H9 (cell line): ENCODE data around the gene ETV4. TPM values are rescaled to one million over a fixed set of nuclear protein-coding genes. Genes with fewer than 3 reads are reported as not detected.

Experiments used
- DNase-seq: peaks from one replicate; pipeline ENCODE4 v3.0.0-alpha.2; 2017
- H2AFZ ChIP-seq: one replicate; pipeline ENCODE4 v1.6.1; 2013; ENCODE audit warnings: mild to moderate bottlenecking, low read length, control low read depth, moderate library complexity
- H2AK5ac ChIP-seq: 2 replicates; pipeline ENCODE4 v1.6.1; 2013; ENCODE audit warnings: low read length, control low read depth, mixed read lengths; ENCODE audit not compliant: insufficient read length
- H2BK120ac ChIP-seq: one replicate; pipeline ENCODE4 v1.6.1; 2013; ENCODE audit warnings: low read depth, mild to moderate bottlenecking, low read length, control low read depth, inconsistent platforms; ENCODE audit not compliant: poor library complexity, severe bottlenecking
- H2BK12ac ChIP-seq: 2 replicates; pipeline ENCODE4 v1.6.1; 2013; ENCODE audit warnings: low read length, control low read depth, mixed read lengths, low read depth; ENCODE audit not compliant: insufficient read length
- H2BK15ac ChIP-seq: 2 replicates; pipeline ENCODE4 v1.6.1; 2013; ENCODE audit warnings: low read depth, low read length, control low read depth
- H2BK20ac ChIP-seq: one replicate; pipeline ENCODE4 v1.6.1; 2013; ENCODE audit warnings: low read depth, mild to moderate bottlenecking, low read length, control low read depth, inconsistent platforms; ENCODE audit not compliant: poor library complexity, severe bottlenecking
- H2BK5ac ChIP-seq: 2 replicates; pipeline ENCODE4 v1.6.1; 2013; ENCODE audit warnings: low read length, control low read depth, mixed read lengths; ENCODE audit not compliant: insufficient read length
- H3K14ac ChIP-seq: 2 replicates; pipeline ENCODE4 v1.6.1; 2013; ENCODE audit warnings: low read length, control low read depth; ENCODE audit not compliant: insufficient read depth
- H3K18ac ChIP-seq: 2 replicates; pipeline ENCODE4 v1.6.1; 2013; ENCODE audit warnings: low read depth, mild to moderate bottlenecking, mixed read lengths, low read length, control low read depth; ENCODE audit not compliant: insufficient read length
- H3K23ac ChIP-seq: 2 replicates; pipeline ENCODE4 v1.6.1; 2013; ENCODE audit warnings: low read length, control low read depth, mixed read lengths, low read depth; ENCODE audit not compliant: insufficient read length
- H3K23me2 ChIP-seq: 2 replicates; pipeline ENCODE4 v1.6.1; 2013; ENCODE audit warnings: low read depth, mild to moderate bottlenecking, mixed read lengths, low read length, control low read depth; ENCODE audit not compliant: insufficient read length, poor library complexity, severe bottlenecking
- H3K27ac ChIP-seq: 2 replicates; pipeline ENCODE4 v1.5.1; 2013; ENCODE audit warnings: low read length, control low read depth, mixed read lengths, low read depth; ENCODE audit not compliant: insufficient read length
- H3K27me3 ChIP-seq: 2 replicates; pipeline ENCODE4 v1.6.1; 2013; ENCODE audit warnings: low read length, control low read depth, inconsistent platforms; ENCODE audit not compliant: insufficient read depth
- H3K4ac ChIP-seq: 2 replicates; pipeline ENCODE4 v1.6.1; 2013; ENCODE audit warnings: low read depth, mild to moderate bottlenecking, control low read depth, inconsistent platforms, low read length, moderate library complexity
- H3K4me1 ChIP-seq: 2 replicates; pipeline ENCODE4 v1.6.1; 2013; ENCODE audit warnings: low read length, control low read depth, inconsistent platforms; ENCODE audit not compliant: insufficient read depth
- H3K4me2 ChIP-seq: 2 replicates; pipeline ENCODE4 v1.6.1; 2013; ENCODE audit warnings: low read length, control low read depth, mixed read lengths; ENCODE audit not compliant: insufficient read length, insufficient read depth
- H3K56ac ChIP-seq: 2 replicates; pipeline ENCODE4 v1.6.1; 2013; ENCODE audit warnings: low read depth, mild to moderate bottlenecking, mixed read lengths, low read length, control low read depth; ENCODE audit not compliant: insufficient read length
- H3K79me1 ChIP-seq: 2 replicates; pipeline ENCODE4 v1.6.1; 2013; ENCODE audit warnings: low read depth, mild to moderate bottlenecking, moderate library complexity, low read length, control low read depth, inconsistent platforms; ENCODE audit not compliant: insufficient read depth, poor library complexity, severe bottlenecking
- H3K79me2 ChIP-seq: 2 replicates; pipeline ENCODE4 v1.6.1; 2013; ENCODE audit warnings: low read length, control low read depth, inconsistent platforms; ENCODE audit not compliant: insufficient read depth
- H3K9ac ChIP-seq: 2 replicates; pipeline ENCODE4 v1.6.1; 2013; ENCODE audit warnings: low read length, control low read depth, mixed read lengths; ENCODE audit not compliant: insufficient read length; ENCODE audit errors: extremely low read depth
- H3K9me3 ChIP-seq: one replicate; pipeline ENCODE4 v1.6.1; 2013; ENCODE audit warnings: low read depth, low read length, inconsistent platforms; ENCODE audit not compliant: control insufficient read depth
- H3T11ph ChIP-seq: one replicate; pipeline ENCODE4 v1.6.1; 2013; ENCODE audit warnings: mild to moderate bottlenecking, low read length, control low read depth, inconsistent platforms
- H4K20me1 ChIP-seq: one replicate; pipeline ENCODE4 v1.6.1; 2013; ENCODE audit not compliant: control insufficient read depth, insufficient read length, insufficient read depth
- H4K5ac ChIP-seq: 2 replicates; pipeline ENCODE4 v1.6.1; 2013; ENCODE audit warnings: low read depth, mild to moderate bottlenecking, mixed read lengths, low read length, control low read depth; ENCODE audit not compliant: insufficient read length
- H4K8ac ChIP-seq: replicated peaks from 2 replicates; pipeline ENCODE4 v1.6.1; 2013; ENCODE audit warnings: low read length, control low read depth, mixed read lengths, low read depth; ENCODE audit not compliant: insufficient read length
- H4K91ac ChIP-seq: 2 replicates; pipeline ENCODE4 v1.6.1; 2013; ENCODE audit warnings: low read depth, mild to moderate bottlenecking, moderate library complexity, mixed read lengths, low read length, control low read depth; ENCODE audit not compliant: insufficient read length
- H3K27ac Mint-ChIP-seq, 3 experiments: 2 replicates in 2 of 3; 3 replicates in 1 of 3; pipeline ENCODE4 v1.8.0; 2020 to 2021; ENCODE audit warnings: mixed read lengths in 3 of 3, mild to moderate bottlenecking in 1 of 3, moderate library complexity in 1 of 3
- H3K27me3 Mint-ChIP-seq: 2 replicates; pipeline ENCODE4 v1.8.0; 2021; ENCODE audit warnings: low read depth, mild to moderate bottlenecking, moderate library complexity, mixed read lengths
- H3K36me3 Mint-ChIP-seq, 3 experiments: 2 replicates in 2 of 3; 3 replicates in 1 of 3; pipeline ENCODE4 v1.8.0; 2020 to 2021; ENCODE audit warnings: low read depth in 3 of 3, mixed read lengths in 3 of 3; ENCODE audit not compliant: insufficient read depth in 1 of 3
- H3K4me1 Mint-ChIP-seq, 2 experiments: 2 replicates each; pipeline ENCODE4 v1.8.0; 2020; ENCODE audit warnings: mixed read lengths in 2 of 2
- H3K4me3 Mint-ChIP-seq, 2 experiments: 2 replicates in 1 of 2; 3 replicates in 1 of 2; pipeline ENCODE4 v1.8.0; 2020 to 2021; ENCODE audit warnings: mild to moderate bottlenecking in 2 of 2, mixed read lengths in 2 of 2, moderate library complexity in 1 of 2
- H3K9me3 Mint-ChIP-seq, 2 experiments: 2 replicates in 1 of 2; 3 replicates in 1 of 2; pipeline ENCODE4 v1.8.0; 2020; ENCODE audit warnings: mild to moderate bottlenecking in 2 of 2, mixed read lengths in 2 of 2, moderate library complexity in 1 of 2
- WGBS: extraction: QIAGEN DNeasy Blood & Tissue Kit; methylation state at CpG from one replicate; pipeline ENCODE4 v1.1.7; 2013; ENCODE audit warnings: missing lambda C conversion rate, low lambda C conversion rate, mixed read lengths; ENCODE audit not compliant: insufficient read length; ENCODE audit errors: extremely low coverage; 5-methylcytosine and 5-hydroxymethylcytosine counted together
- total RNA-seq: library from RNA; stranded (reverse); gene quantifications from 2 replicates; pipeline ENCODE4 v1.2.1, GENCODE V29; 2021
- TF ChIP-seq, protein P1 (sequence below): fragments of 200-600 bp; sonication (generic); conservative IDR thresholded peaks from 3 replicates; pipeline ENCODE4 v1.8.0; 2021; ENCODE audit warnings: antibody characterized with exemption, mild to moderate bottlenecking

Gene ETV4
- total RNA-seq, 1 experiment from 2014 or later = 74.4 TPM

DNA sequence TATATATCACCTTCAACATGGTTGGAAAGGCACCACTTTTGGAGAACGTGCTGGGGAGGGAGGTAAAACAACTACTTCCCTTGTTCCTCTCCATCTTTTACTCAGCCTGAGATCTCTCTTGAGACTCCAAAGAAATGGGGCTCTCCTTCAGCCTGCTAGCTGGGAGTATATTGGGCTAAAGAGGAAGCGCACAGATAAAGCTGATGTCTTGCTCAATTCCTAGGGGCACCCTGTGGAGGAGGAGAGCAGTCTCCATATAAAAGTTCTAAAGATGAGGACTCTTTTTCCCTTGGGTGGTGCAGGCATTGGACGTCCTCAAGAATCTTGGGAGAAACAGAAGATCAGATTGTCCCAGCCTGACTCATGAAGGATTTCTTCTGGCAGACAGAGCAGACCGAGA, 4.6 kb upstream of the ETV4 start:
- H3K56ac ChIP-seq = no peak overlapping the region
- peaks cover 4% of the 10 kb centered on the region for H3K23me2 ChIP-seq
- TF ChIP-seq, protein P1, sequence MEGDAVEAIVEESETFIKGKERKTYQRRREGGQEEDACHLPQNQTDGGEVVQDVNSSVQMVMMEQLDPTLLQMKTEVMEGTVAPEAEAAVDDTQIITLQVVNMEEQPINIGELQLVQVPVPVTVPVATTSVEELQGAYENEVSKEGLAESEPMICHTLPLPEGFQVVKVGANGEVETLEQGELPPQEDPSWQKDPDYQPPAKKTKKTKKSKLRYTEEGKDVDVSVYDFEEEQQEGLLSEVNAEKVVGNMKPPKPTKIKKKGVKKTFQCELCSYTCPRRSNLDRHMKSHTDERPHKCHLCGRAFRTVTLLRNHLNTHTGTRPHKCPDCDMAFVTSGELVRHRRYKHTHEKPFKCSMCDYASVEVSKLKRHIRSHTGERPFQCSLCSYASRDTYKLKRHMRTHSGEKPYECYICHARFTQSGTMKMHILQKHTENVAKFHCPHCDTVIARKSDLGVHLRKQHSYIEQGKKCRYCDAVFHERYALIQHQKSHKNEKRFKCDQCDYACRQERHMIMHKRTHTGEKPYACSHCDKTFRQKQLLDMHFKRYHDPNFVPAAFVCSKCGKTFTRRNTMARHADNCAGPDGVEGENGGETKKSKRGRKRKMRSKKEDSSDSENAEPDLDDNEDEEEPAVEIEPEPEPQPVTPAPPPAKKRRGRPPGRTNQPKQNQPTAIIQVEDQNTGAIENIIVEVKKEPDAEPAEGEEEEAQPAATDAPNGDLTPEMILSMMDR = no peak
- H2BK12ac ChIP-seq = no peak overlapping the region
- Mint-ChIP-seq H3K9me3 (peaks cover 0 to 3% of the 10 kb centered on the region in 2 experiments; a peak in 3 of 5 replicates), H3K4me3 (no peak overlapping the region), H3K27ac (no peak overlapping the region; a peak in 1 of 7 replicates), H3K27me3 (peaks cover 34% of the 10 kb centered on the region), H3K4me1 (peaks cover 48 to 52% of the 10 kb centered on the region in 2 experiments), H3K36me3 (no peaks in the 10 kb centered on the region; a peak in 2 of 7 replicates)
- H4K20me1 ChIP-seq = no peaks in the 10 kb centered on the region
- no peak overlapping the region for H3K18ac ChIP-seq
- no peak overlapping the region for H4K8ac ChIP-seq
- H3K79me2 ChIP-seq = no peaks in the 10 kb centered on the region
- no peak overlapping the region for H3T11ph ChIP-seq
- H3K4me1 ChIP-seq = peaks cover 18% of the 10 kb centered on the region; the same call in 1 of the 2 replicates
- H2BK5ac ChIP-seq = no peak overlapping the region
- no peak overlapping the region for H2AK5ac ChIP-seq
- H4K5ac ChIP-seq = no peak overlapping the region
- no peaks in the 10 kb centered on the region for H3K27me3 ChIP-seq
- no peak overlapping the region for H3K23ac ChIP-seq
- no peak overlapping the region for H3K4ac ChIP-seq
- no peak for DNase-seq
- no peak overlapping the region for H2BK20ac ChIP-seq
- H3K27ac ChIP-seq = no peak overlapping the region
- H2BK120ac ChIP-seq = no peak overlapping the region
- no peaks in the 10 kb centered on the region for H3K79me1 ChIP-seq
- WGBS = no CpG with 5 or more reads among the region's 4 CpGs
- no peak overlapping the region for H3K4me2 ChIP-seq
- H3K9me3 ChIP-seq = no peaks in the 10 kb centered on the region
- H4K91ac ChIP-seq = no peak overlapping the region
- H2AFZ ChIP-seq = no peak overlapping the region
- H2BK15ac ChIP-seq = no peak overlapping the region
- H3K14ac ChIP-seq = no peak overlapping the region
- H3K9ac ChIP-seq = no peak overlapping the region
